Sigmoid colon (tissue), 3 donors: Measurements from ENCODE around the gene TNS1.

Experiments
- POLR2A ChIP-seq, 2 donors: fragments of 450-650 bp; IDR thresholded peaks; one replicate each; pipeline ENCODE4 v1.6.1; 2016; ENCODE audit warnings: antibody characterized with exemption in 2 of 2, mild to moderate bottlenecking in 2 of 2, moderate library complexity in 2 of 2
- TF ChIP-seq, protein P1 (sequence below), 4 experiments: fragments of 450-650 bp in 3 of 4; fragments of 200-600 bp in 1 of 4; IDR thresholded peaks; one replicate each; pipeline ENCODE4 v1.5.1; 2016 to 2019; ENCODE audit warnings: antibody characterized with exemption in 4 of 4, mild to moderate bottlenecking in 3 of 4, moderate library complexity in 2 of 4

DNA sequence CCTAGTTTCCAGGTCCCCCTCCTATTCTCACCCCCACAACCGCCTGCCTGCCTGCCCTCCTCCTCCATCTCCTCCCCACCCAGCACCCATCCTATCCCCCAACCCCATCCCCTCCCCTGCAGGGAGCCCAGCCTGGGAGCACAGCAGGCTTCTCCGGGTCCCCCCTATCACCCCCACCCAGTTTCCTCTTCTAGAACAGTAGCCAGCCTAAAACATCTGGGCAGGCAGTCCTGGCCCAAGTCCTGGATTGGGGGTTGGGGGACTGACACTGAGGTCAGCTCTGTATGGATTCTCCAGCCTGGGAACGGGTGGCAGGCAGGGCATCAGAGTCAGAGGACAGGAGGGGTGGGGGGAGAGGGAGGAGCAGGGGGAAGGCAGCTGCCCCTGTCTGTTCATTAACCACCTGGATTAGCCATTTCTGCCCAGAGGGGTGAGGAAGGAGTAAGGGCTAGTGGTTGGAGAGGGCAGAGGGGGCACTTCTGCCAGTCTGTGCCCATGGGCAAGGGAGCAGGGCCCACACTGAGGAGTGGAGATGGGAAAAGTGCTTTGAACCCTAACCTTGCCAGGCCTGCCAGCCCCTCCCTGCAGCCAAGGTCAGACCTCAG is 60.0 kb downstream of the TNS1 start:
- TF ChIP-seq, protein P1, sequence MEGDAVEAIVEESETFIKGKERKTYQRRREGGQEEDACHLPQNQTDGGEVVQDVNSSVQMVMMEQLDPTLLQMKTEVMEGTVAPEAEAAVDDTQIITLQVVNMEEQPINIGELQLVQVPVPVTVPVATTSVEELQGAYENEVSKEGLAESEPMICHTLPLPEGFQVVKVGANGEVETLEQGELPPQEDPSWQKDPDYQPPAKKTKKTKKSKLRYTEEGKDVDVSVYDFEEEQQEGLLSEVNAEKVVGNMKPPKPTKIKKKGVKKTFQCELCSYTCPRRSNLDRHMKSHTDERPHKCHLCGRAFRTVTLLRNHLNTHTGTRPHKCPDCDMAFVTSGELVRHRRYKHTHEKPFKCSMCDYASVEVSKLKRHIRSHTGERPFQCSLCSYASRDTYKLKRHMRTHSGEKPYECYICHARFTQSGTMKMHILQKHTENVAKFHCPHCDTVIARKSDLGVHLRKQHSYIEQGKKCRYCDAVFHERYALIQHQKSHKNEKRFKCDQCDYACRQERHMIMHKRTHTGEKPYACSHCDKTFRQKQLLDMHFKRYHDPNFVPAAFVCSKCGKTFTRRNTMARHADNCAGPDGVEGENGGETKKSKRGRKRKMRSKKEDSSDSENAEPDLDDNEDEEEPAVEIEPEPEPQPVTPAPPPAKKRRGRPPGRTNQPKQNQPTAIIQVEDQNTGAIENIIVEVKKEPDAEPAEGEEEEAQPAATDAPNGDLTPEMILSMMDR (IDR thresholded peaks at IDR 0.05) = no peak
- TF ChIP-seq POLR2A (IDR thresholded peaks at IDR 0.05) = no peak
